ENCODE results near the gene GNAL. TPM values are rescaled to one million over a fixed set of nuclear protein-coding genes. Genes with fewer than 3 reads are reported as not detected.
"Not testable (repeated sequence)": the region's sequence is repeated elsewhere in the genome, so short reads cannot be mapped to it uniquely, and the experiment has no call there.

Gene GNAL
- total RNA-seq, 1 donor from 2014 or later = 9.7 TPM

DNA sequence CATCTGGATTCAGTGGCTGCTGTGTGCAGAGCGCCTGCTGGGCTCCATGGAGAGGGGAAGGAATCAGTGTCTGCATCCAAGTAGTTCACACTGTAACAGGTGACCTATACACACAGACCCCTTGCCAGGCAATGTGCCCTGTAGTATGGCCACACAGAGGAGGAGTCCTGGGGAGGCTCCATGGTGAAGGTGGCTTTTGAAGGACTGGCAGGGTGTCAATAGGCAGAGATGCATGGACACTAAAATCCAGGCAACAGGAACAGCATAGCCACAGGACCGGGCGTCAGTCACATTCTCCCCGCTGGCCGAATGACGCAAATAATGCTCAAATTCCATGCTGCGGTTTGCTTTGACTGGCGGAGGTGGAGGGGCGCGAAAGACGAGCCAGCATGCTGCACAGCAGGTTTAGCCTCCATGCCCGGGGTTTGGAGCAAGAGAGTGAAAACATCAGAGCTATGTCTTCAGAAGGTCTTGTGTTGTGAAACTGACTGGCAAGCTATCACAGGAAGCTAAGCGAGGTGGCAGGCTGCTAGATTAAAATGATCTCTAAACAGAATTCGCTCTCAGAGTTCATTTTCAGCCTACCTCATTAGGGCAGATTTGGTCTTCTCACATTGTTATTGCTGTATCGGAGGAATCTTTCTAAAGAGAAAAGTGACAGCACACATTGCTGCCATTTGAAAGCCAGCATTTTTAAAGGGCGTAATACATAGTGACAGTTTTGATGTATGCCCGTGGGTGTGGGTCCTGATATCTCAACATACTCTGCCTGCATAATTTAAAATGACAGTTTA is 161.0 kb downstream of the GNAL start:
- Mint-ChIP-seq H3K27ac (ENCODE audit: unreplicated experiment) (peak overlapping the region; percentile 100), H3K36me3 (ENCODE audit: low read depth, unreplicated experiment) (peaks cover 11% of the 10 kb centered on the region), H3K27me3 (ENCODE audit: unreplicated experiment) (peaks cover 5% of the 10 kb centered on the region), H3K4me3 (ENCODE audit: unreplicated experiment) (peak overlapping the region; percentile 100), H3K4me1 (ENCODE audit: unreplicated experiment) (peaks cover 26% of the 10 kb centered on the region), H3K9me3 (ENCODE audit: unreplicated experiment) (no peaks in the 10 kb centered on the region)
- no peak for DNase-seq (ENCODE audit: low spot score)
- TF ChIP-seq, protein P1, sequence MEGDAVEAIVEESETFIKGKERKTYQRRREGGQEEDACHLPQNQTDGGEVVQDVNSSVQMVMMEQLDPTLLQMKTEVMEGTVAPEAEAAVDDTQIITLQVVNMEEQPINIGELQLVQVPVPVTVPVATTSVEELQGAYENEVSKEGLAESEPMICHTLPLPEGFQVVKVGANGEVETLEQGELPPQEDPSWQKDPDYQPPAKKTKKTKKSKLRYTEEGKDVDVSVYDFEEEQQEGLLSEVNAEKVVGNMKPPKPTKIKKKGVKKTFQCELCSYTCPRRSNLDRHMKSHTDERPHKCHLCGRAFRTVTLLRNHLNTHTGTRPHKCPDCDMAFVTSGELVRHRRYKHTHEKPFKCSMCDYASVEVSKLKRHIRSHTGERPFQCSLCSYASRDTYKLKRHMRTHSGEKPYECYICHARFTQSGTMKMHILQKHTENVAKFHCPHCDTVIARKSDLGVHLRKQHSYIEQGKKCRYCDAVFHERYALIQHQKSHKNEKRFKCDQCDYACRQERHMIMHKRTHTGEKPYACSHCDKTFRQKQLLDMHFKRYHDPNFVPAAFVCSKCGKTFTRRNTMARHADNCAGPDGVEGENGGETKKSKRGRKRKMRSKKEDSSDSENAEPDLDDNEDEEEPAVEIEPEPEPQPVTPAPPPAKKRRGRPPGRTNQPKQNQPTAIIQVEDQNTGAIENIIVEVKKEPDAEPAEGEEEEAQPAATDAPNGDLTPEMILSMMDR (IDR thresholded peaks at IDR 0.05; ENCODE audit: unreplicated experiment) = no peak

DNA sequence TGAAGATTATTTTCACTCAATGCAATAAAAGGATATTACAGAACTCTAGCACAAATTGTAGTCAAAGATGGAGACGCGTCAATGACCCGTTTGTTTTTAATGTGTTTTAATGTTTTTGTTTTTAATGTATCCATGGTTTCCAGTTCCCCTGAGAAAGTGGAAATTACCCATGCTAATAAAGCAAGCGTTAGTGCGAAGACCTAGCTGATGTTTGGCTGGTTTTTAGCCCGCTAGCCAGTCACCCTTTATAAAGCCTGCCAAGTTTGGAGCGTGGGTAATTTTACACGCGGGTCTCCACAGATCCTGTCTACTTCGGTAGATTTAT is 161.7 kb downstream of the GNAL start:
- H3K27ac Mint-ChIP-seq (ENCODE audit: unreplicated experiment) = peak overlapping the region; percentile 100
- peaks cover 11% of the 10 kb centered on the region for H3K36me3 Mint-ChIP-seq (ENCODE audit: low read depth, unreplicated experiment)
- H3K9me3 Mint-ChIP-seq (ENCODE audit: unreplicated experiment) = no peaks in the 10 kb centered on the region
- peaks cover 5% of the 10 kb centered on the region for H3K27me3 Mint-ChIP-seq (ENCODE audit: unreplicated experiment)
- no peak for DNase-seq (ENCODE audit: low spot score)
- peaks cover 22% of the 10 kb centered on the region for H3K4me1 Mint-ChIP-seq (ENCODE audit: unreplicated experiment)
- H3K4me3 Mint-ChIP-seq (ENCODE audit: unreplicated experiment) = peak overlapping the region; percentile 100
- TF ChIP-seq, protein P1 (IDR thresholded peaks at IDR 0.05; ENCODE audit: unreplicated experiment) = no peak

DNA sequence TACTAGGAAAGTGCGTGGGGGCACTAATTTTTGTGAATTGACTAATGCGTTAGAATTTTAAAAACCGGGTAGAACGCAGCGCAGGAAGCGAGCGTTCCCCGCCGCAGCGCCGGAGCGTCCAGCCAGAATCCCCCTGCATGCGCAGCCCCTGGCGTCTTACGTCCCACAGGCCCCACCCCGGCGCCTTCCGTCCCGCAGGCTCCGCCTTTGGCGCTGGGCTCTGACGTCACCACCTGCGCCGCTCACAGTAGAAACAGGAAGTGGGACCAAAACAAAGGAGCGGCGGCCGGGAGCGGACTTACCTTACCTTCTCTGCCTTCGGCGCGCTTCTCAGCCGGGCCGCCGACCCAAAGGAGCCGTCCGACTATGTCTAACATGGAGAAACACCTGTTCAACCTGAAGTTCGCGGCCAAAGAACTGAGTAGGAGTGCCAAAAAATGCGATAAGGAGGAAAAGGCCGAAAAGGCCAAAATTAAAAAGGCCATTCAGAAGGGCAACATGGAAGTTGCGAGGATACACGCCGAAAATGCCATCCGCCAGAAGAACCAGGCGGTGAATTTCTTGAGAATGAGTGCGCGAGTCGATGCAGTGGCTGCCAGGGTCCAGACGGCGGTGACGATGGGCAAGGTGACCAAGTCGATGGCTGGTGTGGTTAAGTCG is 162.2 kb downstream of the GNAL start, which contains the start of gene CHMP1B:
TSS of gene CHMP1B (plus strand) at position 268 of the 660 bp plus-strand sequence. CDS start at position 367, 99 bp downstream.
- Mint-ChIP-seq H3K27ac (ENCODE audit: unreplicated experiment) (peak within 1 kb of the TSS; percentile 100), H3K9me3 (ENCODE audit: unreplicated experiment) (no peaks in the 10 kb centered on the region), H3K4me1 (ENCODE audit: unreplicated experiment) (peaks cover 22% of the 10 kb centered on the region), H3K36me3 (ENCODE audit: low read depth, unreplicated experiment) (peaks cover 11% of the 10 kb centered on the region), H3K4me3 (ENCODE audit: unreplicated experiment) (peak within 1 kb of the TSS; percentile 100), H3K27me3 (ENCODE audit: unreplicated experiment) (peaks cover 5% of the 10 kb centered on the region)
- DNase-seq (ENCODE audit: low spot score) = peak; percentile 97
- TF ChIP-seq, protein P1 (IDR thresholded peaks at IDR 0.05; ENCODE audit: unreplicated experiment) = no peak

DNA sequence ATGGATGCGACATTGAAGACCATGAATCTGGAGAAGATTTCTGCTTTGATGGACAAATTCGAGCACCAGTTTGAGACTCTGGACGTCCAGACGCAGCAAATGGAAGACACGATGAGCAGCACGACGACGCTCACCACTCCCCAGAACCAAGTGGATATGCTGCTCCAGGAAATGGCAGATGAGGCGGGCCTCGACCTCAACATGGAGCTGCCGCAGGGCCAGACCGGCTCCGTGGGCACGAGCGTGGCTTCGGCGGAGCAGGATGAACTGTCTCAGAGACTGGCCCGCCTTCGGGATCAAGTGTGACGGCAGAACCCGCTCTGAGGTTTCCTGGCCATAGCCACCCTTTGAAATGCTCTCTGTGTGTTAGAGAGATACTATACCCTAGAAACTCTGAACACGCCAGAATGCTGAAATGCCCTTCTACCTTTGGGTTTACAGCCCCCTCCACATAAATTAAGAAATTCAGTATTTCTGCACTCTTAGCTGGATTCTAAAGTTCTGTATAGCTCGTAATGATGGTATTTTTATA is 162.8 kb downstream of the GNAL start:
- Mint-ChIP-seq H3K9me3 (ENCODE audit: unreplicated experiment) (no peaks in the 10 kb centered on the region), H3K4me1 (ENCODE audit: unreplicated experiment) (peaks cover 23% of the 10 kb centered on the region), H3K36me3 (ENCODE audit: low read depth, unreplicated experiment) (peaks cover 11% of the 10 kb centered on the region), H3K4me3 (ENCODE audit: unreplicated experiment) (peak overlapping the region; percentile 100), H3K27me3 (ENCODE audit: unreplicated experiment) (peaks cover 5% of the 10 kb centered on the region), H3K27ac (ENCODE audit: unreplicated experiment) (peak overlapping the region; percentile 100)
- peak; percentile 57 for DNase-seq (ENCODE audit: low spot score)
- TF ChIP-seq, protein P1 (IDR thresholded peaks at IDR 0.05; ENCODE audit: unreplicated experiment) = no peak

DNA sequence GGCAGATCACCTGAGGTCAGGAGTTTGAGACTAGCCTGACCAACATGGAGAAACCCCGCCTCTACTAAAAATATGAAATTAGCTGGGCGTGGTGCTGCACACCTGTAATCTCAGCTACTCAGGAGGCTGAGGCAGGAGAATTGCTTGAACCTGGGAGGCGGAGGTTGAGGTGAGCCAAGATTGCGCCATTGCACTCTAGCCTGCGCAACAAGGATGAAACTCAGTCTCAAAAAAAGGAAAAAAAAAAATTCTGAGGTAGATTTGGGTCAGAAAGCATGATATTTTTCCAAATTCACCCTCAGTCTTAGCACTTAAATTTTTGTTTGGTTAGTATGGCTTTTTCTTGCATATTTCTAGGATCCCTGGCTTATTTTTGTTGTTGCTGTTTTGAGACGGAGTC is 165.5 kb downstream of the GNAL start:
- not testable (repeated sequence) for H3K4me3 Mint-ChIP-seq (ENCODE audit: unreplicated experiment); H3K9me3 Mint-ChIP-seq (ENCODE audit: unreplicated experiment); DNase-seq (ENCODE audit: low spot score); H3K27me3 Mint-ChIP-seq (ENCODE audit: unreplicated experiment)
- peak overlapping the region; percentile 21 for H3K27ac Mint-ChIP-seq (ENCODE audit: unreplicated experiment)
- peaks cover 32% of the 10 kb centered on the region for H3K4me1 Mint-ChIP-seq (ENCODE audit: unreplicated experiment)
- peaks cover 11% of the 10 kb centered on the region for H3K36me3 Mint-ChIP-seq (ENCODE audit: low read depth, unreplicated experiment)

Measured in endothelial cell (in vitro differentiated cells).